H1 (cell line): Measurements from ENCODE around the gene VARS2. TPM values are rescaled to one million over a fixed set of nuclear protein-coding genes. Genes with fewer than 3 reads are reported as not detected.
A peak's percentile ranks its signal among the peaks of the same experiment; 100 is the strongest.

Experiments used
- ATF3 ChIP-seq: IDR thresholded peaks from 2 replicates; pipeline ENCODE4 v1.6.1; 2011; ENCODE audit warnings: low read depth, mild to moderate bottlenecking, low read length; ENCODE audit not compliant: insufficient read depth
- BACH1 ChIP-seq: IDR thresholded peaks from 2 replicates; pipeline ENCODE4 v1.6.1; 2012; ENCODE audit warnings: low read length, improper control_type of control experiment
- BRCA1 ChIP-seq: IDR thresholded peaks from 2 replicates; pipeline ENCODE4 v1.6.1; 2012; ENCODE audit warnings: low read depth, low read length, improper control_type of control experiment
- CHD1 ChIP-seq: IDR thresholded peaks from 2 replicates; pipeline ENCODE4 v1.6.1; 2012; ENCODE audit warnings: low read depth, low read length, improper control_type of control experiment
- CTCF ChIP-seq, 3 experiments: IDR thresholded peaks; 1 replicate in 2 of 3; 2 replicates in 1 of 3; pipeline versions ENCODE4 v1.5.1 to v1.6.1; 2011; ENCODE audit warnings: low read length in 3 of 3, mild to moderate bottlenecking in 3 of 3, inconsistent platforms in 2 of 3, low read depth in 1 of 3, moderate library complexity in 1 of 3; ENCODE audit not compliant: insufficient read depth in 1 of 3; ENCODE audit errors: control extremely low read depth in 1 of 3
- HDAC2 ChIP-seq, 2 experiments: fragments of 300-600 bp in 1 of 2; sonication (generic) in 1 of 2; IDR thresholded peaks; 2 replicates each; pipeline ENCODE4 v1.6.1; 2011 to 2012; ENCODE audit warnings: low read depth in 2 of 2, low read length in 2 of 2, mild to moderate bottlenecking in 2 of 2, moderate library complexity in 2 of 2, borderline replicate concordance in 1 of 2, inconsistent platforms in 1 of 2
- JUND ChIP-seq: IDR thresholded peaks from 2 replicates; pipeline ENCODE4 v1.6.1; 2011; ENCODE audit warnings: mild to moderate bottlenecking, improper control_type of control experiment, low read length
- MAX ChIP-seq: IDR thresholded peaks from 2 replicates; pipeline ENCODE4 v1.6.1; 2012; ENCODE audit warnings: inconsistent platforms
- NANOG ChIP-seq: IDR thresholded peaks from 2 replicates; pipeline ENCODE4 v1.6.1; 2011; ENCODE audit warnings: low read length, low read depth, mild to moderate bottlenecking, inconsistent platforms; ENCODE audit not compliant: insufficient read depth, poor library complexity, severe bottlenecking
- POU5F1 ChIP-seq: IDR thresholded peaks from 2 replicates; pipeline ENCODE4 v1.6.1; 2011; ENCODE audit warnings: low read depth, mild to moderate bottlenecking, low read length, moderate library complexity
- SP1 ChIP-seq: IDR thresholded peaks from 2 replicates; pipeline ENCODE4 v1.6.1; 2011; ENCODE audit warnings: low read depth, low read length
- TAF1 ChIP-seq: IDR thresholded peaks from 2 replicates; pipeline ENCODE4 v1.6.1; 2011; ENCODE audit warnings: mild to moderate bottlenecking, low read depth, low read length
- TAF7 ChIP-seq: optimal IDR thresholded peaks from 2 replicates; pipeline ENCODE3; 2011; ENCODE audit warnings: low read depth, mild to moderate bottlenecking, inconsistent platforms, low read length, moderate library complexity, borderline replicate concordance
- TBP ChIP-seq: IDR thresholded peaks from 2 replicates; pipeline ENCODE4 v1.6.1; 2011; ENCODE audit warnings: low read depth, low read length, improper control_type of control experiment
- polyA plus RNA-seq, 7 experiments: library from polyadenylated mRNA; depleted of rRNA in 3 of 7; stranded (reverse) in 5 of 7; unstranded in 2 of 7; fragments of >200 nt in 5 of 7; fragments of 200-250 nt in 2 of 7; gene quantifications; 1 replicate in 5 of 7; 2 replicates in 1 of 7; 4 replicates in 1 of 7; pipeline versions ENCODE4 v1.2.1 to v1.2.3, GENCODE V29; 2011 to 2013; ENCODE audit warnings: missing spikeins in 2 of 7, mixed read lengths in 2 of 7
- total RNA-seq: library from RNA; stranded (reverse); fragmentation: NEBNext Ultra II Directional; extraction: Animal tissue kit (Norgen Biotek cat#: 25700); gene quantifications from 2 replicates; pipeline ENCODE4 v1.2.1, GENCODE V29; 2021

Gene VARS2
- total and polyA plus RNA-seq, 2 of the 8 experiments (the other 6 are each of a cell fraction or from before 2014, with no cell fraction given) = 26.8 to 47.7 TPM

GRCh38 chr6:30877419-30878262 lies 36.4 kb upstream of the VARS2 start (continued):
- TF ChIP-seq SP1 (0 out of 2 replicates have a peak, but pooled peaks have one; percentile 9), HDAC2 (IDR thresholded peaks at IDR 0.05; ENCODE audit: borderline replicate concordance in 1 of 2, low read depth in 2 of 2, low read length in 2 of 2) (no peak), MAX (no peak), NANOG (no peak), TBP (peak; percentile 67; the same call in 1 of the 2 replicates), POU5F1 (no peak), ATF3 (no peak), TAF7 (peak; percentile 29), BACH1 (no peak), CHD1 (no peak), TAF1 (0 out of 2 replicates have a peak, but pooled peaks have one; percentile 37), JUND (peak; percentile 39; the same call in 1 of the 2 replicates), CTCF (IDR thresholded peaks at IDR 0.05; ENCODE audit: control extremely low read depth in 1 of 3, insufficient read depth in 1 of 3, low read depth in 1 of 3, low read length in 3 of 3) (peak in 2 of 3 experiments; percentile 94 to 95; a peak in 3 of 4 replicates), BRCA1 (no peak)
